Trophoblast cell (in vitro differentiated cells and primary cell): ENCODE results near the gene CYB561D1.
A peak's percentile ranks its signal among the peaks of the same experiment; 100 is the strongest.

ENCODE experiments used
- DNase-seq, 2 donors: peaks; one replicate each; pipeline ENCODE4 v3.0.0-alpha.2; 2016
- H2AFZ ChIP-seq: 2 replicates; pipeline ENCODE4 v1.6.1; 2013; ENCODE audit warnings: low read length, moderate library complexity, mild to moderate bottlenecking; ENCODE audit not compliant: insufficient read depth, poor library complexity
- H2AK5ac ChIP-seq: 2 replicates; pipeline ENCODE4 v1.6.1; 2013; ENCODE audit warnings: mild to moderate bottlenecking, low read length
- H2BK120ac ChIP-seq: 2 replicates; pipeline ENCODE4 v1.6.1; 2013; ENCODE audit warnings: low read length, mild to moderate bottlenecking, moderate library complexity; ENCODE audit not compliant: insufficient read depth, poor library complexity
- H2BK12ac ChIP-seq: 2 replicates; pipeline ENCODE4 v1.6.1; 2013; ENCODE audit warnings: mild to moderate bottlenecking, low read length, moderate library complexity
- H2BK5ac ChIP-seq: 2 replicates; pipeline ENCODE4 v1.6.1; 2013; ENCODE audit warnings: low read length, low read depth, moderate library complexity, mild to moderate bottlenecking; ENCODE audit not compliant: poor library complexity
- H3K14ac ChIP-seq: 2 replicates; pipeline ENCODE4 v1.6.1; 2013; ENCODE audit warnings: mild to moderate bottlenecking, low read length
- H3K18ac ChIP-seq: 2 replicates; pipeline ENCODE4 v1.6.1; 2013; ENCODE audit warnings: mild to moderate bottlenecking, low read length
- H3K23ac ChIP-seq: 2 replicates; pipeline ENCODE4 v1.6.1; 2013; ENCODE audit warnings: low read length
- H3K27ac ChIP-seq: 2 replicates; pipeline ENCODE4 v1.5.1; 2013; ENCODE audit warnings: low read depth, mild to moderate bottlenecking, inconsistent platforms, low read length, moderate library complexity
- H3K27me3 ChIP-seq: 2 replicates; pipeline ENCODE4 v1.6.1; 2013; ENCODE audit warnings: inconsistent platforms, mild to moderate bottlenecking, low read length, moderate library complexity; ENCODE audit not compliant: insufficient read depth
- H3K36me3 ChIP-seq, 2 experiments: 1 replicate in 1 of 2; 2 replicates in 1 of 2; pipeline ENCODE4 v1.6.1; 2013; ENCODE audit warnings: low read length in 2 of 2, mild to moderate bottlenecking in 2 of 2, moderate library complexity in 1 of 2; ENCODE audit not compliant: insufficient read depth in 2 of 2, control insufficient read depth in 1 of 2
- H3K4ac ChIP-seq: 2 replicates; pipeline ENCODE4 v1.6.1; 2013; ENCODE audit warnings: low read depth, mild to moderate bottlenecking, low read length, moderate library complexity
- H3K4me1 ChIP-seq, 2 experiments: 1 replicate in 1 of 2; 2 replicates in 1 of 2; pipeline ENCODE4 v1.6.1; 2013; ENCODE audit warnings: low read length in 2 of 2, mild to moderate bottlenecking in 2 of 2, moderate library complexity in 1 of 2; ENCODE audit not compliant: insufficient read depth in 2 of 2, control insufficient read depth in 1 of 2
- H3K4me2 ChIP-seq: 2 replicates; pipeline ENCODE4 v1.6.1; 2013; ENCODE audit warnings: inconsistent platforms, mild to moderate bottlenecking, low read length, moderate library complexity
- H3K4me3 ChIP-seq: 2 replicates; pipeline ENCODE4 v1.5.1; 2013; ENCODE audit warnings: mild to moderate bottlenecking, low read depth, low read length, inconsistent platforms
- H3K79me1 ChIP-seq: one replicate; pipeline ENCODE4 v1.6.1; 2013; ENCODE audit warnings: low read length
- H3K79me2 ChIP-seq: 2 replicates; pipeline ENCODE4 v1.6.1; 2013; ENCODE audit warnings: low read length, mild to moderate bottlenecking; ENCODE audit not compliant: control insufficient read depth, insufficient read depth, poor library complexity
- H3K9ac ChIP-seq: 2 replicates; pipeline ENCODE4 v1.6.1; 2013; ENCODE audit warnings: mild to moderate bottlenecking, low read length
- H3K9me3 ChIP-seq: 2 replicates; pipeline ENCODE4 v1.6.1; 2013; ENCODE audit warnings: low read depth, mild to moderate bottlenecking, control low read depth, inconsistent platforms, low read length; ENCODE audit not compliant: insufficient read depth
- H4K12ac ChIP-seq: 2 replicates; pipeline ENCODE4 v1.6.1; 2013; ENCODE audit warnings: low read depth, mild to moderate bottlenecking, low read length, moderate library complexity
- H4K8ac ChIP-seq: 2 replicates; pipeline ENCODE4 v1.6.1; 2013; ENCODE audit warnings: low read depth, mild to moderate bottlenecking, low read length, moderate library complexity
- H4K91ac ChIP-seq: one replicate; pipeline ENCODE4 v1.6.1; 2013; ENCODE audit warnings: low read depth, mild to moderate bottlenecking, low read length, moderate library complexity
- WGBS: extraction: QIAGEN DNeasy Blood & Tissue Kit; methylation state at CpG from one replicate; pipeline ENCODE4 v1.1.7; 2013; ENCODE audit warnings: missing lambda C conversion rate; ENCODE audit not compliant: insufficient read length, insufficient coverage; ENCODE audit errors: extremely low coverage; 5-methylcytosine and 5-hydroxymethylcytosine counted together

Gene CYB561D1

GRCh38 chr1:109483672-109484518 lies 10.0 kb upstream of the CYB561D1 start, which contains the start of gene ATXN7L2:
TSS of gene ATXN7L2 (plus strand) at chr1:109483905. CDS start at chr1:109483954, 49 bp downstream.
- Histone ChIP-seq H3K79me2 (peaks cover 4% of the 10 kb centered on the region), H3K18ac (peak within 1 kb of the TSS; percentile 93), H4K12ac (peak within 1 kb of the TSS; percentile 86), H3K23ac (no peak within 1 kb of the TSS), H3K14ac (peak within 1 kb of the TSS; percentile 91), H2BK12ac (peak within 1 kb of the TSS; percentile 33), H3K4me3 (peak within 1 kb of the TSS; percentile 81), H3K36me3 (peaks cover 5 to 9% of the 10 kb centered on the region in 2 experiments), H3K4ac (peak within 1 kb of the TSS; percentile 30), H4K8ac (peak within 1 kb of the TSS; percentile 97), H2AK5ac (peak within 1 kb of the TSS; percentile 50), H3K27ac (peak within 1 kb of the TSS; percentile 77), H2BK120ac (peak within 1 kb of the TSS; percentile 89), H2BK5ac (peak within 1 kb of the TSS; percentile 95), H3K79me1 (peaks cover 6% of the 10 kb centered on the region), H3K27me3 (no peaks in the 10 kb centered on the region), H3K4me2 (peak within 1 kb of the TSS; percentile 94), H2AFZ (peak within 1 kb of the TSS; percentile 75), H3K4me1 (peaks cover 11 to 15% of the 10 kb centered on the region in 2 experiments), H4K91ac (peak within 1 kb of the TSS; percentile 97), H3K9ac (peak within 1 kb of the TSS; percentile 87), H3K9me3 (no peaks in the 10 kb centered on the region)
- WGBS, result no CpG with 5 or more reads among the region's 73 CpGs
- DNase-seq, result peak; percentile 77 to 92

DNA sequence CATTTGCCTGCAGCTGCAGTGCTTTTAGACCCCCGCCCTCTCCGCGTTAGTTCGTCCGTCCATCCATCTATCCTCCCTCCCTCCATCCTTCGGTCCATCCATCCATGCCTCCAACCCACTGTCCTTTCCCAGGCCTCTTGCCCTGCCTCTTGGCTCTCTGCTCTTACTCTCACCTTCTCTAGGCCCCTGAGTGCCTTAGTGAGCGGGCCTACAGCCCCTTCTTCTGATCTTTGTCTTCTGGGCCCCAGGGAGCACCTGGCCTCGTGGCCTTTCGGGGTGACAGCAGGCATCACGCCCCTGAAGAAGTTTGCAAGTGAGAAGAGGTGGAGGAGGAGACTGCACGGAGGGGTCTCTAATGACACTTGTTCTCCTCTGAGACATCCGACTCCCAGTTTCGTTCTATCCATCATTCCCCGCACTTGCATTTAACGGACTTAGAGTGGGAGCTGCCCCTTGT lies 9.3 kb upstream of the CYB561D1 start:
- Histone ChIP-seq H4K91ac (peak overlapping the region; percentile 58), H3K79me2 (peaks cover 4% of the 10 kb centered on the region), H3K27me3 (no peaks in the 10 kb centered on the region), H2AFZ (peak overlapping the region; percentile 75), H3K4me2 (peak overlapping the region; percentile 87), H3K14ac (peak overlapping the region; percentile 63), H3K18ac (peak overlapping the region; percentile 51), H4K8ac (peak overlapping the region; percentile 80), H2BK5ac (no peak overlapping the region), H3K9ac (no peak overlapping the region), H3K4me1 (peaks cover 11 to 15% of the 10 kb centered on the region in 2 experiments), H2AK5ac (peak overlapping the region; percentile 50), H2BK12ac (peak overlapping the region; percentile 33), H3K23ac (no peak overlapping the region), H3K27ac (no peak overlapping the region), H3K4me3 (peak overlapping the region; percentile 81), H3K9me3 (no peaks in the 10 kb centered on the region), H3K79me1 (peaks cover 6% of the 10 kb centered on the region), H3K4ac (peak overlapping the region; percentile 30), H2BK120ac (peak overlapping the region; percentile 27), H3K36me3 (peaks cover 8 to 16% of the 10 kb centered on the region in 2 experiments), H4K12ac (peak overlapping the region; percentile 39)
- WGBS, result no CpG with 5 or more reads among the region's 15 CpGs
- no peak for DNase-seq

GRCh38 chr1:109485001-109485400 lies 8.9 kb upstream of the CYB561D1 start:
- Histone ChIP-seq H3K27me3 (no peaks in the 10 kb centered on the region), H3K79me2 (peaks cover 4% of the 10 kb centered on the region), H3K23ac (no peak overlapping the region), H3K14ac (no peak overlapping the region), H3K4me2 (peak overlapping the region; percentile 87), H3K9me3 (no peaks in the 10 kb centered on the region), H2BK12ac (no peak overlapping the region), H3K4me3 (no peak overlapping the region), H4K12ac (no peak overlapping the region), H2BK5ac (no peak overlapping the region), H2AFZ (peak overlapping the region; percentile 75), H3K4me1 (peaks cover 11 to 15% of the 10 kb centered on the region in 2 experiments), H3K9ac (no peak overlapping the region), H3K4ac (no peak overlapping the region), H4K8ac (no peak overlapping the region), H4K91ac (no peak overlapping the region), H3K18ac (no peak overlapping the region), H2BK120ac (no peak overlapping the region), H2AK5ac (no peak overlapping the region), H3K36me3 (peaks cover 9 to 18% of the 10 kb centered on the region in 2 experiments), H3K27ac (no peak overlapping the region), H3K79me1 (peaks cover 6% of the 10 kb centered on the region)
- WGBS, result no CpG with 5 or more reads among the region's 3 CpGs
- no peak for DNase-seq

- H4K91ac ChIP-seq, result no peak overlapping the region
- H3K4me1 ChIP-seq, result peaks cover 11 to 15% of the 10 kb centered on the region in 2 experiments
- H3K79me1 ChIP-seq, result peaks cover 6% of the 10 kb centered on the region
- peaks cover 4% of the 10 kb centered on the region for H3K79me2 ChIP-seq
- no peak overlapping the region for H2AFZ ChIP-seq
- no peak overlapping the region for H4K8ac ChIP-seq
- no peak overlapping the region for H3K14ac ChIP-seq
- no peak overlapping the region for H3K23ac ChIP-seq
- no peak overlapping the region for H3K18ac ChIP-seq
- no peak overlapping the region for H3K4me3 ChIP-seq
- no peak overlapping the region for H3K9ac ChIP-seq
- no peak for DNase-seq
- peaks cover 16 to 20% of the 10 kb centered on the region in 2 experiments for H3K36me3 ChIP-seq
- H3K27ac ChIP-seq, result no peak overlapping the region
- no peak overlapping the region for H2AK5ac ChIP-seq
- H3K27me3 ChIP-seq, result no peaks in the 10 kb centered on the region
- H3K9me3 ChIP-seq, result no peaks in the 10 kb centered on the region
- WGBS, result no CpG with 5 or more reads among the region's 5 CpGs
- H4K12ac ChIP-seq, result no peak overlapping the region
- H2BK120ac ChIP-seq, result no peak overlapping the region
- H2BK12ac ChIP-seq, result no peak overlapping the region
- H3K4me2 ChIP-seq, result no peak overlapping the region
- H3K4ac ChIP-seq, result no peak overlapping the region
- H2BK5ac ChIP-seq, result no peak overlapping the region
Measured at GRCh38 chr1:109487261-109487660, 6.6 kb upstream of the CYB561D1 start.
